GM12875 (cell line): ENCODE results near the gene PPP2R3B.

ENCODE experiments used
- H3K4me3 ChIP-seq: one replicate; pipeline ENCODE4 v1.5.1; 2011; ENCODE audit warnings: low read depth, low read length, control low read depth
- TF ChIP-seq, protein P1 (sequence below): IDR thresholded peaks from 2 replicates; pipeline ENCODE4 v1.5.1; 2011; ENCODE audit warnings: low read depth, mild to moderate bottlenecking, control low read depth, inconsistent platforms, low read length, moderate library complexity, borderline replicate concordance; ENCODE audit not compliant: insufficient read depth

The PPP2R3B gene

GRCh38 chrX:345020-345925, 41.4 kb downstream of the PPP2R3B start:
- TF ChIP-seq, protein P1, sequence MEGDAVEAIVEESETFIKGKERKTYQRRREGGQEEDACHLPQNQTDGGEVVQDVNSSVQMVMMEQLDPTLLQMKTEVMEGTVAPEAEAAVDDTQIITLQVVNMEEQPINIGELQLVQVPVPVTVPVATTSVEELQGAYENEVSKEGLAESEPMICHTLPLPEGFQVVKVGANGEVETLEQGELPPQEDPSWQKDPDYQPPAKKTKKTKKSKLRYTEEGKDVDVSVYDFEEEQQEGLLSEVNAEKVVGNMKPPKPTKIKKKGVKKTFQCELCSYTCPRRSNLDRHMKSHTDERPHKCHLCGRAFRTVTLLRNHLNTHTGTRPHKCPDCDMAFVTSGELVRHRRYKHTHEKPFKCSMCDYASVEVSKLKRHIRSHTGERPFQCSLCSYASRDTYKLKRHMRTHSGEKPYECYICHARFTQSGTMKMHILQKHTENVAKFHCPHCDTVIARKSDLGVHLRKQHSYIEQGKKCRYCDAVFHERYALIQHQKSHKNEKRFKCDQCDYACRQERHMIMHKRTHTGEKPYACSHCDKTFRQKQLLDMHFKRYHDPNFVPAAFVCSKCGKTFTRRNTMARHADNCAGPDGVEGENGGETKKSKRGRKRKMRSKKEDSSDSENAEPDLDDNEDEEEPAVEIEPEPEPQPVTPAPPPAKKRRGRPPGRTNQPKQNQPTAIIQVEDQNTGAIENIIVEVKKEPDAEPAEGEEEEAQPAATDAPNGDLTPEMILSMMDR, result no peak
- H3K4me3 ChIP-seq, result no peak overlapping the region

DNA sequence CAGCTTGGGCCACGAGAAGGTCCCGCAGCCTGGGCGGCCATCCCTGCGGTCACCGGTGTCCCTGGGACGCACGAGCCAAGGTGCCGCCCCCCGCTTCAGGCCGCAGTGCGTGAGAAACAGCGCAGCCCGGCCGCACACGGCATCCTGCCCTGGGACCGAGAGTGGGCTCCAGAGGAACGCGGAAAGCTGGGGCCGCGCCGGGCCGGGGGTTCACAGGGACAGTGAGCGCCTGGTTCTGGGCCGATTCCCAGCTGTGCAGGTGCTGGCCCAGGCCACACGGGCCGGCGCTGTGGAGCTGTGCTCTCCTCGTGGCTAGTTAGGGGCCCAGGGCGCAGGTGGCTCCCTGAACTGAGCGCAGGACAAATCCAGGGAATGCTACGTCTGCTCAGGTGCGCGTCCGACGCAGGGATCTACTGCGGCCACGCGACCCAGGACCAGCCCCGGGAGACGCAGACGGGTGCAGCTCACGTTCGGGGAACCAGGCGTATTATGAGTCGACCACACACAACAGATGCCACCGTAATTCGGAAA, 42.3 kb downstream of the PPP2R3B start:
- TF ChIP-seq, protein P1, result no peak
- no peak overlapping the region for H3K4me3 ChIP-seq

DNA sequence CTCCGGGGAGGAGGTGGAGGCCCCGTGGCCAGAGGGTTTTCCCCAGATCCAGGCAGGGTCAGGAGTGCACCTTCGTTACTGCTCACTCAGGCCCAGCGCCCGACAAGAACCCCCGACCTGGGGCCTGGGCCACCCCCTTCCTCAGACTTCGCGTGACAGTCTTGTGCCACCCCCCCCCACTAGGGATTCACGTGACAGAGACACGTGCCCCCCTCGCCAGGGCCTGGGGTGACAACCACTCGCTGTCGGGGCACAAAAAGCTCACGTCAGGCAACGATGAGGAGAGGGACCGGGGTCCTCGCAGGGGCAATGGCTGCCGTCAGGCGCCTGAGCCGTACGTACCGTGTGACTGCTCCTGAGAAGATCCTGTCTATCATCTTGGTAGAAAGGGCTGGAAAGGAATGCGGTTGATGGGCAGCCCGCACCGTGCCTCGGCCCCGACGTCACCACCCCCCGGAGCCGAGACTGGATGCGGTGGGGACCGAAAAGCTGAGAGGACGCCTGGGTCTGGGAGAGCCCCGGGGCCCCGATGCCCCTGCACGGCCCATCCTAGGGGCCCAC, 45.1 kb downstream of the PPP2R3B start:
- no peak overlapping the region for H3K4me3 ChIP-seq
- TF ChIP-seq, protein P1, result no peak

DNA sequence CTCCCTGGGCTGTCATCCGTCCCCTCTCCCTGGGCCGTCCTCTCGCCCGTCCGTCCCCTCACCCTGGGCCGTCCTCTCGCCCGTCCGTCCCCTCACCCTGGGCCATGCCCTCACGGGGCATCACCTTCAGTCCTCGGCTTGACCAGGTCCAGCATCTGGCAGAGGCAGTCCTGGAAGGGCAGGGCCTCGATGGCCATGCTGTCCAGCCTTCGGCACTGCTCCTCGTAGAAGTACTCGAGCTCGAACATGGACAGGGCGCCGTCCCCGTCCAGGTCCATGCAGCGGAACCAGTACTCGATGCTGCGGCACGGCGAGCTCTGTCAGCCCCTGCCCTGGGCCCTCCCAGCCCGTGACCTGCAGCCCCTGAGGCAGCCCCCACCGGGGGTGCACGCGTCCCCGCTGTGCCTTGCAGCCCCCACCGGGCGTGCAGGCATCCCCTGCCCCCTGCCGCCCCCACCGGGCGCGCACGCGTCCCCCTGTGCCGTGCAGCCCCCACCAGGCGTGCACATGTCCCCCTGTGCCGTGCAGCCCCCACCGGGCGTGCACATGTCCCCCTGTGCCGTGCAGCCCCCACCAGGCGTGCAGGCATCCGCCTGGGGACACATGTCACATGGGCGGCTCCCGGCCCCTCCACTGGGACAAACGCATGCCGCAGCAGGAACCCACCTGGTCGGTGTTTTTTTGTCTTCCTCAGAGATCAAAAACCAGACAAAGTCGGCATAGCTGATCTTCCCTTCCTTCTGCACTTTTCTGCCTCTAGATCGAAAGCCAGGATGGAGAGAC, 45.9 kb downstream of the PPP2R3B start:
- H3K4me3 ChIP-seq, result no peak overlapping the region
- TF ChIP-seq, protein P1, result no peak

DNA sequence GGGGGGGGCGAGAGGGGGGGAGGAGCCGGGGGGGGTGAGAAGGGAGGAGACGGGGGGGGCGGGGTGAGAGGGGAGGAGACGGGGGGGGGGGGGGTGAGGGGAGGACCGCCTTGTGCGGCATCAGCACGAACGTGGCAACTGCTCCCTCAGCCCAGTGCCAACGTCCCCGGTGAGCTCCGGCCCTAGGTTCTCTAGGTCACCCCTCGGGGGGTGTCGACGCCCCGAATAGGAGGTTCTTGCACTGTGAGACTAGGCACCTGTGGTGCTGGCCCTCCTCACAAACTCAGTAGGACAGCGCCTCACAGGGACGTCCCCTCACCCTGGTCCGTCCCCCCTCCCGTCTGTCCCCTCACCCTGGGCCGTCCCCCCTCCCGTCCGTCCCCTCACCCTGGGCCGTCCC, 46.6 kb downstream of the PPP2R3B start:
- no peak overlapping the region for H3K4me3 ChIP-seq
- TF ChIP-seq, protein P1, result no peak

DNA sequence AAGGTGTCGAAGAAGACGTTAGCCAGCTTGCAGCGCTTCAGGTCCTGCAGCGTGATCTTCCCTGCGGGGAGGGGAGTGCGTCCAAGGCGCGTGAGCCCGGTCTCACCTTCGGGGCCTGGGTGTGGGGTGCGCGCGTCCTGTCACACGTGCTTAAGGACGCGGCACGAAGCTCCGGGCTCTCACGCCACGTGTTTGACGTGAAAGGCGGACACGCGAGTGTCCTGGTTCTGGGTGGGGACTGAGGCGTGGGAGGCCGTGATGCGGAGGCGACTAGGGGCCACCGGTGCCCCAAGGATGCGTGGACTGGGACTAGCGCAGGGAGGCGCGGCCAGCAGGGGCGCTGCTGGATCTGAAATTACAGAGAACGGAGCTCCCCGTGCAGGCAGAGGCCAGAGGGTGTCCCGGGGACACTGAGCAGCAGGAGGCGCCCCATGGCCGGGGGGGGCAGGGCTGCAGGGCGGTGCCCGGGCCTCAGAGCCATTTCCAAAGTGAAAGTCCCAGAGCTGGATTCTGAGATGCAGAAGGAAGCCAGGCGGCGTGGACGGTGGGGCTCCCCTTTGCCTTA, 47.8 kb downstream of the PPP2R3B start:
- no peak overlapping the region for H3K4me3 ChIP-seq
- TF ChIP-seq, protein P1, result no peak
